ENCODE results near the gene SMIM41.

GRCh38 chr12:52049688-52050087, 29.8 kb upstream of the SMIM41 start:
- TF ChIP-seq CTCF (IDR thresholded peaks at IDR 0.05) (no peak), REST (IDR thresholded peaks at IDR 0.05) (no peak), ESRRA (IDR thresholded peaks at IDR 0.05; ENCODE audit: borderline replicate concordance, low read length) (no peak), NR3C1 (IDR thresholded peaks at IDR 0.05) (no peak), POLR2A (IDR thresholded peaks at IDR 0.05; ENCODE audit: low read length) (no peak), TFCP2L1 (CRISPR knock-in tag; IDR thresholded peaks at IDR 0.05) (no peak), JUN (IDR thresholded peaks at IDR 0.05) (no peak), EP300 (IDR thresholded peaks at IDR 0.05) (no peak), BCL3 (IDR thresholded peaks at IDR 0.05) (no peak), EHF (CRISPR knock-in tag; IDR thresholded peaks at IDR 0.05) (no peak; the same call in 1 of the 2 replicates), BHLHE40 (IDR thresholded peaks at IDR 0.05; ENCODE audit: low read depth, low read length) (no peak)
